Neural cell (in vitro differentiated cells): Measurements from ENCODE around the gene UNCX. TPM values are rescaled to one million over a fixed set of nuclear protein-coding genes. Genes with fewer than 3 reads are reported as not detected.

ENCODE experiments used
- H2AFZ ChIP-seq: fragments of 200-600, 300-800 bp; sonication (generic), shearing (Covaris generic); 2 replicates; pipeline ENCODE4 v1.6.0; 2014; ENCODE audit warnings: low read depth, mild to moderate bottlenecking, antibody characterized with exemption, low read length, moderate library complexity
- H3F3A ChIP-seq: fragments of 200-600 bp; shearing (Covaris generic); 2 replicates; pipeline ENCODE4 v1.6.1; 2016; ENCODE audit warnings: mild to moderate bottlenecking, moderate library complexity, mixed read lengths, antibody characterized with exemption, low read length; ENCODE audit not compliant: insufficient read depth, poor library complexity, severe bottlenecking
- H3K27ac ChIP-seq: fragments of 200-600, 300-800 bp; sonication (generic), shearing (Covaris generic); 2 replicates; pipeline ENCODE4 v1.5.1; 2014; ENCODE audit warnings: mild to moderate bottlenecking, low read length, moderate library complexity
- H3K27me3 ChIP-seq: fragments of 300-800, 200-600 bp; sonication (generic), shearing (Covaris generic); 2 replicates; pipeline ENCODE4 v1.6.0; 2014; ENCODE audit warnings: mild to moderate bottlenecking, low read depth, low read length, moderate library complexity; ENCODE audit not compliant: insufficient read depth
- H3K36me3 ChIP-seq: fragments of 300-800, 200-600 bp; sonication (generic), shearing (Covaris generic); 2 replicates; pipeline ENCODE4 v1.5.1; 2014; ENCODE audit warnings: mild to moderate bottlenecking, antibody characterized with exemption, low read length, moderate library complexity; ENCODE audit not compliant: insufficient read depth
- H3K4me2 ChIP-seq: fragments of 300-800, 200-600 bp; sonication (generic), shearing (Covaris generic); 2 replicates; pipeline ENCODE4 v1.6.0; 2014; ENCODE audit warnings: mild to moderate bottlenecking, low read length
- H3K4me3 ChIP-seq: fragments of 300-800, 200-600 bp; sonication (generic), shearing (Covaris generic); 2 replicates; pipeline ENCODE4 v1.5.1; 2014; ENCODE audit warnings: mild to moderate bottlenecking, low read length, moderate library complexity
- H3K79me2 ChIP-seq: fragments of 200-600 bp; shearing (Covaris generic); replicated peaks from 2 replicates; pipeline ENCODE4 v1.6.0; 2014; ENCODE audit warnings: mild to moderate bottlenecking, low read length, moderate library complexity; ENCODE audit not compliant: insufficient read depth
- H3K9ac ChIP-seq: fragments of 300-800, 200-600 bp; sonication (generic), shearing (Covaris generic); 2 replicates; pipeline ENCODE4 v1.6.1; 2016; ENCODE audit warnings: mild to moderate bottlenecking, low read length, mixed read lengths
- H3K9me2 ChIP-seq: fragments of 200-600 bp; shearing (Covaris generic); 2 replicates; pipeline ENCODE4 v1.6.1; 2016; ENCODE audit warnings: mild to moderate bottlenecking, low read length, mixed read lengths; ENCODE audit not compliant: insufficient read depth
- H3K9me3 ChIP-seq: fragments of 200-600, 300-800 bp; sonication (generic), shearing (Covaris generic); 2 replicates; pipeline ENCODE4 v1.6.1; 2016; ENCODE audit warnings: mild to moderate bottlenecking, mixed run types, low read length, moderate library complexity, mixed read lengths
- H4K20me1 ChIP-seq: fragments of 200-600 bp; shearing (Covaris generic); 2 replicates; pipeline ENCODE4 v1.6.1; 2016; ENCODE audit warnings: mild to moderate bottlenecking, mixed run types; ENCODE audit not compliant: insufficient read depth
- CTCF ChIP-seq: fragments of 450-650 bp; IDR thresholded peaks from 2 replicates; pipeline ENCODE4 v1.5.1; 2014; ENCODE audit warnings: antibody characterized with exemption, mild to moderate bottlenecking, moderate library complexity; ENCODE audit not compliant: poor library complexity, severe bottlenecking
- EP300 ChIP-seq: fragments of 450-650 bp; conservative IDR thresholded peaks from 2 replicates; pipeline ENCODE4 v1.6.1; 2014; ENCODE audit warnings: antibody characterized with exemption, mild to moderate bottlenecking, moderate library complexity; ENCODE audit not compliant: poor library complexity, severe bottlenecking
- EZH2 ChIP-seq: fragments of 200-600, 300-800 bp; shearing (Covaris generic), sonication (generic); IDR thresholded peaks from 2 replicates; pipeline ENCODE4 v1.6.1; 2014; ENCODE audit warnings: antibody characterized with exemption, low read length, borderline replicate concordance, mild to moderate bottlenecking; ENCODE audit not compliant: insufficient read depth, poor library complexity, severe bottlenecking
- MXI1 ChIP-seq: fragments of 450-650 bp; conservative IDR thresholded peaks from 2 replicates; pipeline ENCODE4 v1.6.1; 2014; ENCODE audit warnings: antibody characterized with exemption, mild to moderate bottlenecking; ENCODE audit not compliant: poor library complexity, severe bottlenecking
- POLR2AphosphoS5 ChIP-seq: IDR thresholded peaks from 2 replicates; pipeline ENCODE4 v1.6.1; 2012
- RAD21 ChIP-seq: fragments of 450-650 bp; conservative IDR thresholded peaks from 2 replicates; pipeline ENCODE4 v1.6.1; 2014; ENCODE audit warnings: antibody characterized with exemption, mild to moderate bottlenecking, moderate library complexity
- REST ChIP-seq: IDR thresholded peaks from 2 replicates; pipeline ENCODE4 v1.6.1; 2012; ENCODE audit warnings: borderline replicate concordance
- SMC3 ChIP-seq: fragments of 450-650 bp; conservative IDR thresholded peaks from 2 replicates; pipeline ENCODE4 v1.6.1; 2014; ENCODE audit warnings: antibody characterized with exemption, mild to moderate bottlenecking, moderate library complexity; ENCODE audit not compliant: poor library complexity
- TAF1 ChIP-seq: IDR thresholded peaks from 2 replicates; pipeline ENCODE4 v1.6.1; 2012; ENCODE audit warnings: low read depth
- polyA plus RNA-seq: library from polyadenylated mRNA; depleted of rRNA; stranded (reverse); fragments of >200 nt; gene quantifications from 2 replicates; pipeline ENCODE4 v1.2.3, GENCODE V29; 2014

Gene UNCX
- polyA plus RNA-seq, 1 donor from 2014 or later, result 1.6 TPM

GRCh38 chr7:1264345-1265280, 31.9 kb downstream of the UNCX start:
- H3K36me3 ChIP-seq, result no peaks in the 10 kb centered on the region
- H3K4me2 ChIP-seq, result no peak overlapping the region
- no peaks in the 10 kb centered on the region for H4K20me1 ChIP-seq
- H3K9me2 ChIP-seq, result no peaks in the 10 kb centered on the region
- peaks cover 10% of the 10 kb centered on the region for H3K27me3 ChIP-seq
- H3K27ac ChIP-seq, result no peak overlapping the region
- no peak overlapping the region for H2AFZ ChIP-seq
- no peak for TF ChIP-seq MXI1
- no peak for TF ChIP-seq RAD21
- TF ChIP-seq CTCF, result no peak
- TF ChIP-seq REST, result no peak
- TF ChIP-seq EP300, result no peak
- no peak for TF ChIP-seq POLR2AphosphoS5
- no peak for TF ChIP-seq TAF1
- no peak for TF ChIP-seq EZH2
- no peak for TF ChIP-seq SMC3
- H3K79me2 ChIP-seq, result no peaks in the 10 kb centered on the region
- H3F3A ChIP-seq, result no peaks in the 10 kb centered on the region
- no peaks in the 10 kb centered on the region for H3K9me3 ChIP-seq
- no peak overlapping the region for H3K9ac ChIP-seq
- no peak overlapping the region for H3K4me3 ChIP-seq

- no peaks in the 10 kb centered on the region for H4K20me1 ChIP-seq
- no peaks in the 10 kb centered on the region for H3K79me2 ChIP-seq
- peaks cover 10% of the 10 kb centered on the region for H3K27me3 ChIP-seq
- H3K9me3 ChIP-seq, result no peaks in the 10 kb centered on the region
- H2AFZ ChIP-seq, result no peak overlapping the region
- H3K4me2 ChIP-seq, result no peak overlapping the region
- H3K27ac ChIP-seq, result no peak overlapping the region
- no peaks in the 10 kb centered on the region for H3K36me3 ChIP-seq
- no peak overlapping the region for H3K9ac ChIP-seq
- H3K9me2 ChIP-seq, result no peaks in the 10 kb centered on the region
- H3F3A ChIP-seq, result no peaks in the 10 kb centered on the region
- H3K4me3 ChIP-seq, result no peak overlapping the region
- no peak for TF ChIP-seq SMC3
- no peak for TF ChIP-seq TAF1
- TF ChIP-seq EZH2, result no peak
- TF ChIP-seq POLR2AphosphoS5, result no peak
- TF ChIP-seq REST, result no peak
- no peak for TF ChIP-seq RAD21
- TF ChIP-seq CTCF, result no peak
- TF ChIP-seq MXI1, result no peak
- TF ChIP-seq EP300, result no peak
These were observed 34.6 kb downstream of the UNCX start for GRCh38 chr7:1267016-1267900.
